ENCODE measurements around the gene GTF3A. TPM values are rescaled to one million over a fixed set of nuclear protein-coding genes. Genes with fewer than 3 reads are reported as not detected.

Gene GTF3A
- total RNA-seq, 4 donors from 2014 or later, result 43.1 to 195 (median 60.0) TPM

- WGBS, 2 donors (ENCODE audit: low coverage in 1 of 2), result 64 to 84% methylated on average over 1 to 4 of the region's 4 CpGs
- no peaks in the 10 kb centered on the region for H3K36me3 ChIP-seq
- no peak overlapping the region for H3K4me3 ChIP-seq
- H3K27me3 ChIP-seq, result peaks cover 7% of the 10 kb centered on the region
- intact Hi-C loops (cut with DNase I; ENCODE audit: low total_unique reads) (no loop called here), in situ Hi-C loops (cut with MboI; ENCODE audit: low pct_ligation_motif_present in 1 of 4, low pct_unique_long_range_greater_than_20kb in 1 of 4, low sequenced_read_pairs in 3 of 4) (loop anchor here in 2 of 4 donors (10.0 to 25.0 kb wide), 3 partner anchors 153 to 441 kb away; no protein-coding TSS in a partner anchor)
- DNase-seq, result no peak
- H3K9me3 ChIP-seq, result no peaks in the 10 kb centered on the region
- no peak for TF ChIP-seq POLR2A (IDR thresholded peaks at IDR 0.05)
- TF ChIP-seq POLR2AphosphoS5 (IDR thresholded peaks at IDR 0.05), result no peak
- TF ChIP-seq EP300 (IDR thresholded peaks at IDR 0.05; ENCODE audit: low read depth), result no peak
- TF ChIP-seq CTCF (IDR thresholded peaks at IDR 0.05), result no peak
- H3K4me1 ChIP-seq, result peaks cover 0 to 3% (median 0%) of the 10 kb centered on the region in 4 donors
- H3K27ac ChIP-seq, result no peak overlapping the region
These were observed 40.1 kb upstream of the GTF3A start for GRCh38 chr13:27384285-27384684.

GRCh38 chr13:27388241-27388640 is 36.2 kb upstream of the GTF3A start:
- in situ Hi-C loops (cut with MboI; ENCODE audit: low pct_ligation_motif_present in 1 of 4, low pct_unique_long_range_greater_than_20kb in 1 of 4, low sequenced_read_pairs in 3 of 4), result loop anchor here in 2 of 4 donors (10.0 to 25.0 kb wide), 3 partner anchors 149 to 437 kb away; no protein-coding TSS in a partner anchor
- no peak for DNase-seq
- WGBS, 2 donors (ENCODE audit: low coverage in 1 of 2), result 73 to 83% methylated on average over 2 of the region's 2 CpGs
- peaks cover 3% of the 10 kb centered on the region for H3K27me3 ChIP-seq
- H3K4me3 ChIP-seq, result no peak overlapping the region
- H3K9me3 ChIP-seq, result no peaks in the 10 kb centered on the region
- H3K27ac ChIP-seq, result no peak overlapping the region
- intact Hi-C loops (cut with DNase I; ENCODE audit: low total_unique reads), result no loop called here
- no peaks in the 10 kb centered on the region for H3K36me3 ChIP-seq
- TF ChIP-seq EP300 (IDR thresholded peaks at IDR 0.05; ENCODE audit: low read depth) (no peak), POLR2AphosphoS5 (IDR thresholded peaks at IDR 0.05) (no peak), CTCF (IDR thresholded peaks at IDR 0.05) (no peak), POLR2A (IDR thresholded peaks at IDR 0.05) (no peak)
- no peaks in the 10 kb centered on the region for H3K4me1 ChIP-seq

- in situ Hi-C loops (cut with MboI; ENCODE audit: low pct_ligation_motif_present in 1 of 4, low pct_unique_long_range_greater_than_20kb in 1 of 4, low sequenced_read_pairs in 3 of 4), result loop anchor here in 2 of 4 donors (10.0 to 25.0 kb wide), 3 partner anchors 147 to 435 kb away; no protein-coding TSS in a partner anchor
- Histone ChIP-seq H3K4me3 (no peak overlapping the region), H3K36me3 (no peaks in the 10 kb centered on the region), H3K27me3 (no peaks in the 10 kb centered on the region), H3K27ac (no peak overlapping the region), H3K4me1 (no peaks in the 10 kb centered on the region), H3K9me3 (no peaks in the 10 kb centered on the region)
- 90 to 100% methylated on average over 1 to 7 of the region's 7 CpGs for WGBS, 2 donors (ENCODE audit: low coverage in 1 of 2)
- TF ChIP-seq CTCF (IDR thresholded peaks at IDR 0.05) (no peak), EP300 (IDR thresholded peaks at IDR 0.05; ENCODE audit: low read depth) (no peak), POLR2A (IDR thresholded peaks at IDR 0.05) (no peak), POLR2AphosphoS5 (IDR thresholded peaks at IDR 0.05) (no peak)
- intact Hi-C loops (cut with DNase I; ENCODE audit: low total_unique reads), result no loop called here
- DNase-seq, result no peak
These were observed 34.5 kb upstream of the GTF3A start for GRCh38 chr13:27389891-27390290.

- no peak for TF ChIP-seq EP300 (IDR thresholded peaks at IDR 0.05; ENCODE audit: low read depth)
- no peak for TF ChIP-seq CTCF (IDR thresholded peaks at IDR 0.05)
- TF ChIP-seq POLR2AphosphoS5 (IDR thresholded peaks at IDR 0.05), result no peak
- no peak for TF ChIP-seq POLR2A (IDR thresholded peaks at IDR 0.05)
- in situ Hi-C loops (cut with MboI; ENCODE audit: low pct_ligation_motif_present in 1 of 4, low pct_unique_long_range_greater_than_20kb in 1 of 4, low sequenced_read_pairs in 3 of 4), result loop anchor here in 2 of 4 donors (25.0 kb wide), 2 partner anchors 146 to 321 kb away; no protein-coding TSS in a partner anchor
- peaks cover 0 to 5% (median 0%) of the 10 kb centered on the region in 4 donors for H3K4me1 ChIP-seq
- intact Hi-C loops (cut with DNase I; ENCODE audit: low total_unique reads), result no loop called here
- no peak overlapping the region for H3K4me3 ChIP-seq
- no peak for DNase-seq
- no peaks in the 10 kb centered on the region for H3K36me3 ChIP-seq
- H3K27me3 ChIP-seq, result no peaks in the 10 kb centered on the region
- H3K9me3 ChIP-seq, result no peaks in the 10 kb centered on the region
- 50 to 68% methylated on average over 2 of the region's 2 CpGs for WGBS, 2 donors (ENCODE audit: low coverage in 1 of 2)
- H3K27ac ChIP-seq, result no peak overlapping the region
These were observed 32.9 kb upstream of the GTF3A start for GRCh38 chr13:27391471-27391870.
